CD4-positive, alpha-beta T cell treated with Interleukin-12 subunit alpha and Interleukin-12 subunit beta, for 1 hour (primary cell): ENCODE measurements around the gene ERCC1.

ENCODE experiments used
- DNase-seq: peaks from one replicate; pipeline ENCODE4 v3.0.0-alpha.2; 2020

Gene ERCC1

DNA sequence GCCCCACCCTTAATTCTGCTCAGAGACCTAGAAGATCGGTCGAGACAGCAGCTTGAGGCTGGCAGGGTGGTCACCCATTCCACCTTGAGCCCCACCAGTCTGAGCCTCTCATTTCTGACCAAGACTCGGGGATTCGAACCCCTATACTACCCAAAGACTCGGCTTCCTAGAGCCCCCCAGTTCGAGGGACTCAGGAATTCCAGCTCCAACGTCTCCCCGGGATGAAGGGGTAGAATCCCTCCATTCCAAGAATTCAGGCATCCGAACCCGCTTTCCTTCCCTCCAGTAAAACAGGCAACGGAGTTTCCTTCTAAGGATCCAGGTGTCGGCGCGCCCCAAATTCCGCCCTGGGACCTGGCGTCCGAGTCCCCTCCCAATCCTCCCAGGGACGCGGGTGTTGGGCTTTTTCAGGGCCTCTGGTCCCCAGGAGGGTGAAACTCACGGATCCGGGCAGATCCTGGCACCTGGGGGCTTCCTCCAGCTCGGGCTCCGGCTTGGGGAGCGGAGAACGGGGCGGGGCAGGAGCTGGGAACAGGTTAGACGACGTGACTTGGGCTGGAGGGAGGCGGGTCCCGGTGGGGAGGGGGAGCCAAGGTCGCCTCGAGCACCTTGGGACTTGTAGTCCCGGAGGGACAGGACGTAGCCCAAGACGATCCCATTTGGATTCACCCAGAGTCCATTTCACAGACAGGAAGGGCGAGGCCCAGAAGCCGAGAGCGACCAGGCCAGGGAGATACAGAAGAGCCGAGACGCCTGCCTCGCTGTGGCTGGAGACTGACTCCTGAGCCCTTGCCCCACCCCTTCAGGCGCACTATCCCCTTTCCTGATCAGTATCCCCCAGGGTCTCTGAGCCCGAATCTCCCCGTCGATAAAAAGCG, 18.9 kb downstream of the ERCC1 start, which contains the start of gene PPP1R13L:
PPP1R13L (minus strand) TSS at position 513 of the 878 bp plus-strand sequence. CDS start 6,751 bp downstream, outside the sequence.
- peak; percentile 57 for DNase-seq

GRCh38 chr19:45403781-45404556, 19.7 kb downstream of the ERCC1 start:
- DNase-seq = peak; percentile 62

- no peak for DNase-seq
Observed at GRCh38 chr19:45403272-45403671, 20.4 kb downstream of the ERCC1 start.

DNA sequence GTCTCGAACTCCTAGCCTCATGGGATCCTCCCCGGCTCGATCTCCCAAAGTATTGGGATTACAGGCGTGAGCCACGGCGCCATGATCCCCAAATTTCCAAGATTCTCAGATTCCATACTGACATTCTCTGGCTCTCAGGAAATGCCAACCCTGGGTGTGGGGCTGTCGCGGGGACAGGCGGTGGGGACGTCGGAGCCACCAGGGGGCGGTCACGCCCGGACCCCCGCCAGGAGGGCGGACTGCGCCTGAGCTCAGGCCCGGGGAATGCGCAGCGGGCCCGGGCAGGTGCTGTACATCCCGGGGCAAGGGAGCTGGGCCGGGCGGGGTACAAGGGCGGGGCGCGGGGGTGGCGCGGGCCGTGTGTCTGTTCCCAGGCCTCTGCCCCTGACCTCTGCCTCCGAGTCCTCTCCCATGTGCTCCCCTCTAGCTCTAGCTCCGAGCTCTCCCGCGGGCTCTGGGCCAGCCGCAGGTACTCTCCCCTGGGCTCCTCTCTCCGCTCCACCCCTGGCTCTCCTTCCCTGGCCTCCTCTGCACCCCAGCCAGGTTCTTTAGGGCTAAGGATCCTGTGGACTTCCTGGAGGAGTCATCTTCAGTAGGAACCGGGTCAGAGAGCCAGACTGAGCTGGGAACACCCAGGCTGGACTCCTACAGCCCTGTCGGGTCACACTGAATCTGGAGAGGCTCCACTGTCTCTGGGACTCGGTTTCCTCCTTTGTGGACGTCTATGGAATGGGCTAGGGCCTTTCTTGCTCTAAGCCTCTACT, 21.2 kb downstream of the ERCC1 start:
- peak; percentile 20 for DNase-seq

GRCh38 chr19:45401815-45402214, 21.9 kb downstream of the ERCC1 start:
- no peak for DNase-seq

- no peak for DNase-seq
Observed at GRCh38 chr19:45400192-45400591, 23.5 kb downstream of the ERCC1 start.

GRCh38 chr19:45395821-45396617, 27.7 kb downstream of the ERCC1 start:
- DNase-seq = no peak

DNA sequence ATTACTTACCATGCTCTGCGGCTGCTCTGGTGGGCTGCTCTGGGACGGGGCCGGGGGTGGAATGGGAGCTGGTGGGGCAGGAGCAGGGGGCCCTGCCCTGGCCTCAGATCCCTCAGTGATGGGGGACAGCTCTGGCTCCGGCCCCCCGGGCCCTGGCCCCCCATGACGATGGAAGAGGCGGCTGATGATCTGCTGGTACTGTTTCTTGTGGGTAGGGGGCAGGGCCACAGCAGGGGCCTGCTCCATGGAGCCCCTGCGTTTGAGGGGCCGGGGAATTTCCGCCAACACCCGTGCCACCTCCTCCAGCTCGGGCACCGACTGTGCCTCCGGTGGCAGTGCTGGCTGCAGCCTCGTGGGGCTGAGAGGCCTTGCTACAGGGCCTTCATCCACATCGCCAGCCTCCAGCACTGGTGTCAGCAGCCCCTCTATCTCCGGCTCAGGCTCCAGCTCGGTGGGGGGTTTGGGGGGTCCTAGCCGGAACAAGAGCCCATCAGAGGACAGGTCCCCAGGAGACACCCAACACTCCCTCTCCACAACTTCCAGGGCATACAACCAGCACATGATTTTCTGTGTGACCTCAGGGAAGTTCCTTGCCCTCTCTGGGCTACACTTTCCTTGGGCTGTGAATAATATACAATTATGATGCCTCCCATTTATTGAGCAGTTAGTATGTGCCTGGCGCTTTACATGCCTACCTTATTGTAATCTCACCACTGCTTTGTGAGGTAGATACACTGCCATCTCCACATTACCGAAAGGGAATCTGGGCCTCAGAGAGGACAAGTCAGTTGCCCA, 31.6 kb downstream of the ERCC1 start:
- no peak for DNase-seq

DNA sequence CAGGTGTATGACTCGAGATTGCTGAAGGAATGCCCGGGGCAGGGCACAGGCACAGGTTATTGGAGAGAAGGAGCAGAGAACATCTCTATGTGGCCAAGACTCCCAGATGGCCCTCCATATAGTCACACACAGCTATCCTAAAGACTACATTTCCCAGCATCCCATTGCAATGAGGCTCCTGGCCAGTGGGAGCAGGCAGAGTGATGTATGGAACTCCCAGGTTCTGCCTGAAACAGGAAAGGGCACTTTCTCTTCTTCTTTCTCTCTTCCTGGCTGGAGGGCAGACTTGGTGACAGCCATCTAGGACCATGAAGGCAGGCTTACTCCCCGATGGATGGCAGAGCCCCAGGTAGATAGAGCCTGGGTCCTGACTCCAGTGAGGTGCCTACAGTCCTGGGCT, 32.4 kb downstream of the ERCC1 start:
- DNase-seq = no peak

- DNase-seq = no peak
Observed at GRCh38 chr19:45385392-45386221, 38.1 kb downstream of the ERCC1 start.

DNA sequence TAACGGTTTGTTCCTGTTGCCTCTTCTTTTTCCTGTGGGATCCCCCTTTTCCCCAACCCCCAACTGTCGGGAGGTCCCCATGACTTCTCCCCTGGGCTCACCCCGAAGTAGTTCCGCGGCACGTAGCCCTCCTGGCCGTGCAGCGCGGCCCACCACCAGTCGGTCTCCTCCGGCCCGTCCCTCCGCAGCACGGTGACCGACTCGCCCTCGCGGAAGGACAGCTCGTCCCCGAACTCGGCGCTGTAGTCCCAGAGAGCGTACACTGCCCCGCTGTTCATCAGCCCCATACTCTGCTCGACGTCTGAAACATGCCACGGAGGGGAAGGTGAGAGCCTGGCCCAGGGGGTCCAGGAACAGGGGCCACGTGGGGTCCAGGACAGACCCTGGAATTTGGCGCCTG, 41.3 kb downstream of the ERCC1 start:
- DNase-seq = no peak

- no peak for DNase-seq
Observed at GRCh38 chr19:45380107-45380506, 43.6 kb downstream of the ERCC1 start.

- DNase-seq = no peak
Observed at GRCh38 chr19:45376045-45376724, 47.5 kb downstream of the ERCC1 start.

DNA sequence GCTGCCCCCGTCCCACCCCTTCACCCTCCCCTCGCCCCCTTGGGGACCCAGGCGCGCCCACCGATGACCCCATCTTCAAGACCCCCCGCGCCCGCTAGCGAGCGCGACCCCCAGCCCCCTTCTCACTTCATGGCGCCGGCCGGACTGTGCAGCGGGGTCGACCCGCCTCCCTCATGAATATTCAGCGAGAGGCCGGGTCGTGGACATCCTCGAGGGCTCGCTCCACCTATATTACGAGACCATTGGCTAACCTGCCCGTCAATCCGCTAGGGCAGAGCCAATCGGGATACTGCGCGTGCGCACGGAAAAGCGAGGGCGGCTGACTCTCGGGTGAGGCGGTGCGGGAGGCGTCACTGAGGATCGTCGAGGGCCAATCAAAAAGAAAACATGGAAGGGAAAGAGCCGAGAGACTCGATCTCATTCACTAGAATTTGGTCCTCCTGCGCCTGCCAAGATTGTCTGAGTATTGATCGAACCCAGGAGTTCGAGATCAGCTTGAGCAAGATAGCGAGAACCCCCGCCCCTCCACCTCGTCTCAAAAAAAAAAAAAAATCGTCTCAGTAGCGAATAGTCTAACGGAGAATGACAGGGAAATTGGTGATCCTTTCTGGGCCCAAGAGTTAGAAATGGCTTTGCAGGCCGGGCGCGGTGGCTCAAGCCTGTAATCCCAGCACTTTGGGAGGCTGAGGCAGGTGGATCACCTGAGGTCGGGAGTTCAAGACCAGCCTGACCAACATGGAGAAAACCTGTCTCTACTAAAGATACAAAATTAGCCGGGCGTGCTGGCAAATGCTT, 53.1 kb downstream of the ERCC1 start, which contains the start of gene ERCC2:
ERCC2 (minus strand) TSS at position 164 of the 795 bp plus-strand sequence; CDS start at position 131, 33 bp downstream.
- peak; percentile 100 for DNase-seq

DNA sequence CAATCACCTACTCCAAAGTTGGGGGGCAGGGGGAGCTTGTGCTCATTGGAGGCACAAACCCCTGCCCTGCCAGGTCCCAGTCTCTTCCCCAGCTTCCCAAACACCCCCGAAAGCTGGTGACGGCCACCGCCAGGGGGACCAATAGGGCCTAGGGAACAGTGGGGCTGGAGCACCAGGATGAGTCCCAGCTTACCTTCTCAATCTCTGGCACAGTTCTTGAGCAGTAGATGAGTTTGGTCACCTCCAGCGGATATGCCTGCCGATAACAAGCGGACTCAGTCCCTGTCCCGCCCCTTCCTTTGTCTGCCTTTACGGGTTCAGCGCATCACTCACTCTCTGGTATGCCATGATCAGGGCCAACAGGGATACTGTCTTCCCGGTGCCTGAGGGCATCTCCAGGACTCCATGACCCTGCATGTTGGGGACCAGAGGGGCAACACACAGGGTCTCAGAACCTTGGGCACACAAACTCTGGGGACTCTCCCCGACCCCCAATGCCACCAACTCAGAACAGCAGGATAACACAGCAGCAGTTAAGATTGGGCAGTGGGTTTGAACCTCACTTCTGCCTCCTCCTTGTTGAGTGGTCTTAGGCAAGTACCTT, 54.9 kb downstream of the ERCC1 start:
- no peak for DNase-seq

GRCh38 chr19:45368127-45368526, 55.6 kb downstream of the ERCC1 start:
- DNase-seq = no peak

GRCh38 chr19:45364696-45365095, 59.0 kb downstream of the ERCC1 start:
- no peak for DNase-seq

GRCh38 chr19:45363861-45364459, 59.8 kb downstream of the ERCC1 start:
- no peak for DNase-seq
